GM18505 (cell line): ENCODE results near the gene CCDC78.
"Not testable (repeated sequence)": the region's sequence is repeated elsewhere in the genome, so short reads cannot be mapped to it uniquely, and the experiment has no call there.

ENCODE experiments used
- ATAC-seq: cut with Tn5 transposase; IDR thresholded peaks from one replicate; pipeline ENCODE4 v1.9.1; 2021; ENCODE audit not compliant: unreplicated experiment
- POLR2A ChIP-seq: IDR thresholded peaks from 4 replicates; pipeline ENCODE4 v1.6.1; 2011; ENCODE audit warnings: borderline replicate concordance; ENCODE audit not compliant: insufficient read depth, insufficient read length; ENCODE audit errors: extremely low read depth

CCDC78 gene

DNA sequence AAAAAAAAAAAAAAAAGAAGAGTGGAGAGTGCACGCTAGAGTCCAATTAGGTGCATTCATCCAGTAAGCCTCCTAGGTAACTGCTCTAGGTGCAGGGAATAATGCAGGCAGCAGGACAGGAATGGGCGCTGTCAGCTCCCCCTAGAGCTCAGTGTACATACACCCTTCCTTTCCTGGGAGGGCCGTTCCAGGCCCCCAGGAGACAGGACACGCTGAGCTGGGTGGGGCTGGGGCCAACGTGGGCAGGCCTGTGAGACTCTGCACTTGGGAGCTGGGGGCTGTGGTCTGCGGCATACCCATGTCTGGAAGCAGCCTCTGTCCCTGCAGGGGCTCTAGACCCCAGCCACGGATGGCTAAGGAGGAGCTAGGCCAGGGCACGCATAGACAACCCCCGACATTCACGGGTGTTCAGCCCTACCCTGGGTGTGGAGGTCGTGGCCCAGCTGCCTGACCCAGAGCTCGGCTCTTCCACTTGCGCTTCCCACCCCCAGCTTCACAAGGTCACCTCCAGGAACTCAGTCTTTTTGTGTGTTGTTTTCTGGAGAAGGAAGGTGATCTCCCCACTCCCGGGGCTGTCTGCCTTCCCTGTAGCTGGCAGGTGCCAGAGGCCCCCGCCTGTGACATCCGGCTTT, 6.3 kb downstream of the CCDC78 start:
- ATAC-seq = no peak
- TF ChIP-seq POLR2A = no peak

DNA sequence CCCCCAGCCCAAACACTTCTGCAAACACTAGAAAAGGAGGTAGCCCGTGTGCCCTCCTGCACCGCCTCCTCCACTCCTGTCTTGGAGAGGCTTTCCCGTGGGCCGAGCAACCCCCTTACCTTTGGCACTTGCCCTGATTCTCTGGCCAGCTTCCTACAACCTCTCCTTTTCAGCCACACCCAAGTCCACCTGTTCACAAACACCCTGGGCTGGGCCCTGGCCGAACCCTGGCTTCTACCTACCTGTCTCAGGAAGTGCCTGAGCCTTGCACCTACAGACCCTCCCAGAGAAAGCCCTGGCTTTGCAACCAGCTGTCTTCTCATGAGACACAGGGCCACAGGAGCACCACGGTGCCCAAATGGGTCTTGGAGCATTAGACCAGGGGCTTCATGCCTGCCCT, 7.3 kb downstream of the CCDC78 start:
- peak; percentile 11 for TF ChIP-seq POLR2A
- ATAC-seq = no peak

DNA sequence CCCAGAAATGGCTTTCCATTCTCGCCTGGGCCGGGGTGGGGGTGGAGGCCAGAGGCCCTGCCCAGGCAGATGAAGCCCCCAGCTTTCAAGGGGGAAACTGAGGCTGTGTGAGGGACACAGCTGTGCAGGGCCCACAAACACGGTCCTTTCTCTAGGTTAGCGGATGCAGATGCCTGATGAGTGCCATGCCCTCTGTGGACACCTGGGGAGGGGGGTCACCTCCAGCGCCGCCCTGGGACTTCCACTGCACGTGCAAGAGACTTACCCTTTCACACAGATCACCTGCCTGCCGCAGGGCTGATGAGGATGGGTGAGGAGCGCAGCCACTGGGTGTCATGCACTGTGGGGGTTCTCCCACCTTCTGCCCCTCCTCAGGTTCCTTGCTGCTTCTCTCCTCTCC, 7.9 kb downstream of the CCDC78 start:
- peak; percentile 17 for TF ChIP-seq POLR2A
- no peak for ATAC-seq

DNA sequence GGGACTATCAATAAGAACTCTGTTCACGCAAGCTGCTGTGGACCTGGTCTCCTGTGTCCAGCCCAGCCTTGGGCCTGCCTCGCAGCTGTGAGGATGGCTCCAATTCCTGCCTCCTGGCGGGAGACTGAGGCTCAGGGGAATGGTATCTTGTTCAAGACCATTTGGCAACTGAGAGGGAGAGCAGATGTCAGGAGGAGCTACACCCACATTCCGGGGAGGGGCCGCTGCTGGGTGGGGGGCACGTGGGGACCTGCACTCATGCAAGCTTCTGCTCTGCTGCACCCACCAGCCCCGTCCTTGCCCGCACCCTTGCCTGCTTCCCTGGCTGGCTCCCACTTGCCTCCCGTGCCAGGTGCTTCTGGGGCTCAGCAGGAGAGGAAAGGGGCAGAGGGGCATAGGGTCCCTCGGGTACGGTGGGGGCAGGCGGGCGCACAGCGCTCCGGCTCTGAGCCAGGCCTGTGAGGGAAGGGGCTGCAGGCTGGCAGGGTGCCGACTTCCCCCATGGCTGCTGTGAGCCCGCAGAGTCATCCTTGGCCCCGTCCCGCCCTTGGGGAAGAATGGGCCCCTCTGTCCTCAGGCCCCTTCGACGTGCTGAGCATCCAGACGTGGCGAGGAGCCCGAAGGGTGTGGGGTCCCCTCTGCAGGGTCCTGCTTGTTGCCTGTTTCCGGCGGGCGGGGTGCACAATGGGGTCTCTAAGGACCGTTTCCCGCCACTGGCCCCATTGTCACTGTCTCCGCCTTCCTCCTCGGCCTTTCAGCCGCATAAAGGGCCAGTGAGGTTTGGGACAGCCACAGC, 8.6 kb downstream of the CCDC78 start:
- no peak for TF ChIP-seq POLR2A
- ATAC-seq = no peak

DNA sequence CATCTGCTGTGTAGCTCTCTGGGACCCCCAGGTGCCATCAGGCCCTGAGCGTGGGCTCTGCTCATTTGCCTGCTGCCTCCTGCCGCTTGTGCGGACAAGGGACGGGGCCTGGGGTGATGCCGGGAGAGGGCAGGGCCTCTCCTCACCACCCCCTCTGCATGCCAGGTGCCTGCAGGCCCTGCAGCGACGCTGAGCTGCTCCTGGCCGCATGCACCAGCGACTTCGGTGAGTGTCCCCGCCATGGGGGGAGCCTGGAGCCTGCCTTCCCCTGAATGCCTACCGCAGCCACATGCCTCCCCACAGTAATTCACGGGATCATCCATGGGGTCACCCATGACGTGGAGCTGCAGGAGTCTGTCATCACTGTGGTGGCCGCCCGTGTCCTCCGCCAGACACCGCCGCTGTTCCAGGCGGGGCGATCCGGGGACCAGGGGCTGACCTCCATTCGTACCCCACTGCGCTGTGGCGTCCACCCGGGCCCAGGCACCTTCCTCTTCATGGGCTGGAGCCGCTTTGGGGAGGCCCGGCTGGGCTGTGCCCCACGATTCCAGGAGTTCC, 9.4 kb downstream of the CCDC78 start:
- no peak for TF ChIP-seq POLR2A
- no peak for ATAC-seq

DNA sequence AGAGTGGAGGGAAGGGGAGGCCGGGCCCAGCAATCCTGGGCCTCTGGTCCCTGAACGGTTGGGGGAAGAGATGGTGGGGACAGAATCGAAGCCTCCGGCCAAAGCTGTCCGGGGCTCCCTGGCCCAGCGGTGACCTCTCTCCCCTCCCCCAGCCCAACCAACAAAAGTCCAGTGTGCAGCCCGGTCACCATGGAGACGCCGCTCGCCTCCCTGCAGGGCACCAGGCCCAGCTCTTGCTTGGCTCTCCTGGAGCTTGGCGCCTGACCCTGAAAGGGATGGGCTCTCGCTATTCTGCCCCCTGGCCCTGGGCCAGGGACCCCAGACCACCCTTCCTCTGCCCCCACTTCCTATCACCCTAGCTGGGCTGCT, 10.1 kb downstream of the CCDC78 start:
- TF ChIP-seq POLR2A = no peak
- ATAC-seq = no peak

DNA sequence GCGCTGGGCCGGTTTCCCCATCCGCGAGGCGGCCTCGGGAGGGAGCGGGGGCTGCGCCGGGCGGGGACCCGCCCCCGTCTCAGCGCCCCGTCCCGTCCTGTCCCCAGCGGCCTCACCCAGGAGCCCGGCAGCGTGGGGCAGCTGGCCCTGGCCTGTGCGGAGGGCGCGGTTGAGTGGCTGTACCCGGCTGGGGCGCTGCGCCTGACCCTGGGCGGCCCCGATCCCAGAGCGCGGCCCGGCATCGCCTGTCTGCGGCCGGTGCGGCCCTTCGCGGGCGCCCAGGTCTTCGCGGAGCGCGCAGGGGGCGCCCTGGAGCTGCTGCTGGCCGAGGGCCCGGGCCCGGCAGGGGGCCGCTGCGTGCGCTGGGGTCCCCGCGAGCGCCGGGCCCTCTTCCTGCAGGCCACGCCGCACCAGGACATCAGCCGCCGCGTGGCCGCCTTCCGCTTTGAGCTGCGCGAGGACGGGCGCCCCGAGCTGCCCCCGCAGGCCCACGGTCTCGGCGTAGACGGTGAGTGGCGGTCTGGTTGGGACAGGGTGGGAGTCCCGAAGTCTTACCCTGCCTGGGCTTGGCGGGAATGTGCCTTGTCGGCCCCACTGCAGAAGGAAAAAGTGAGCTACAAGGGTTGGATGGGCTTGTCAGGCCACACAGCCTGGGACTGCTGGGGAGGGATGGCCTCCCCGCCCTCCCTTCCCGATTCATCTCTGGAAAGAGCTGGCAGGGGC, 10.6 kb downstream of the CCDC78 start:
- peak; percentile 16 for ATAC-seq
- TF ChIP-seq POLR2A = no peak

DNA sequence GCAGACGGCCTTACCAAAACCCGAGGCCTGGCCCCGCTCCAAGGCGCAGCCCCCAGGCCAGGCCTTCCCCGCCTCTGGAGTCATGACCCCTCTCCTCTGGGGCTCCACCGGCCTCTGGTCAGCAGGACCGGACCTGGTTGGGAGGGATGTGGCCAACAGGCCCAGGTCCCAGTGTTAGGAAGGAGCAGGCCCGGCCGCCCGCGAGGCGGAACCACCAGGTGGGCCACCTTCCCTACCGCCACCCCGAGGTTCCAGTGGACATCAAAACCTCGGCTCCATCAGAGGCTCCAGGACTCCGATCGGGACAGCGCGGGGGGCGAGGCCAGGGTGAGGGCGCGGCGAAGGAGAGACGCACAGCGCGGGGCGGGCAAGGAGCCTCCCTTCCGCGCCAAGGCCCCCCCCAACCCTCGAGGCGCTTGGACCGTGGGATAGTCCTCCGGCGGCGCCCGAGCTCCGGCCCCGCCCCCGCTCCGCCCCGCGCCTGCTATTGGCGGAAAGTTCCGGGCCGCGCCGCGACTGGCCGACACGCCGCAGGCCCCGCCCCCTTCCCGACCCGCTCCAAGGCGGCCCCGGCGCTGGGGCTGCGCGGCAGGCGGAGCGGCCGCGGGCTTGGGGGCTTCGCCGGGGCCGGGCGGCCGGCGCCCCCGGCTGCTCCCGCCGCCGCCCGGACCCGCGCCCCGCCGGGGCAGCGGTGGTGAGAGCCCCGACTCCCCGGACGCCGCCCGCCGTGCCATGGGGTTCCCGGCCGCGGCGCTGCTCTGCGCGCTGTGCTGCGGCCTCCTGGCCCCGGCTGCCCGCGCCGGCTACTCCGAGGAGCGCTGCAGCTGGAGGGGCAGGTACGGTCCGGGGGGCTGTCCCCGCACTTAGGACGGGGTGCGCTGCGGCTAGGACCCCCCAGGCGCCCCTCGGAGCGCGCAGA, 11.4 kb downstream of the CCDC78 start, which contains the start of gene METRN:
METRN (plus strand) TSS at position 561 of the 919 bp plus-strand sequence; CDS start at position 733, 172 bp downstream.
- ATAC-seq = peak; percentile 57
- TF ChIP-seq POLR2A = no peak

DNA sequence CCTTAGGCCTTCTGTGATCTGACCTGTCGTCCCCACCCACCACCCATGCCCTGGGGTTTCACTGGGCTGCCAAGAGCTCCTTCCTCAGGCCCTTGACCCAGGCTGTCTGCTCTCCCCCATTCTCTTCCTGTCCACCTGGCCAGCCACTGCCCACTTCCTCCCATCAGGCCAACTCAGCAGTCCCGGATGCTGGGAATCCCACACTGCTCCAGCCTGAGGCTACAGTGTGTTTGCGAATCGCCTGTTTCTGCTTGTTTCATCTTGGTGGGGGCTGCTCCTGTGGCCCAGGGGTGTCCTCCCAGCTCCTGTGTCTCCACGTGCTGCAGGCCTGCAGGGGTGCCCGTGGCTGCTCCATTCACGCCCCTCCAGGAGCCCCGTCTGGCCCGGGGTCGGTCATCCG, 12.2 kb downstream of the CCDC78 start:
- no peak for ATAC-seq
- TF ChIP-seq POLR2A = no peak

DNA sequence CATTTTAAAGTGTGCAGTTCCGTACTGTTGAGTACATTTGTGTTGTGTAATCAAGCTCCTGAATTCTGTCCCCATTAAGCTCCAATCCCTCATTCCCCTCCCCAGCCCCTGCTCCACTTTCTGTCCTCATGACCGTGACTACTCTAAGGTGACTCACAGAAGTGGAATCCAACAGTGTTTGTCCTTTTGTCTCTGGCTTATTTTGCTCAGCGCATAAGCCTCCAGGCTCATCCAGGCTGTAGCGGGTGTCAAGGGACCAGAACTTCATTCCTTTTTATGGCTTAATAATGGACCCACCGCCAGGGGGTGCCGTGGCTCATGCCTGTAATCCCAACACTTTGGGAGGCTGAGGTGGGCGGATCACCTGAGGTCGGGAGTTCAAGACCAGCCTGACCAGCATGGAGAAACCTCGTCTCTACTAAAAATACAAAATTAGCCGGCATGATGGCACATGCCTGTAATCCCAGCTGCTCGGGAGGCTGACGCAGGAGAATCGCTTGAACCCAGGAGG, 13.4 kb downstream of the CCDC78 start:
- not testable (repeated sequence) for ATAC-seq

DNA sequence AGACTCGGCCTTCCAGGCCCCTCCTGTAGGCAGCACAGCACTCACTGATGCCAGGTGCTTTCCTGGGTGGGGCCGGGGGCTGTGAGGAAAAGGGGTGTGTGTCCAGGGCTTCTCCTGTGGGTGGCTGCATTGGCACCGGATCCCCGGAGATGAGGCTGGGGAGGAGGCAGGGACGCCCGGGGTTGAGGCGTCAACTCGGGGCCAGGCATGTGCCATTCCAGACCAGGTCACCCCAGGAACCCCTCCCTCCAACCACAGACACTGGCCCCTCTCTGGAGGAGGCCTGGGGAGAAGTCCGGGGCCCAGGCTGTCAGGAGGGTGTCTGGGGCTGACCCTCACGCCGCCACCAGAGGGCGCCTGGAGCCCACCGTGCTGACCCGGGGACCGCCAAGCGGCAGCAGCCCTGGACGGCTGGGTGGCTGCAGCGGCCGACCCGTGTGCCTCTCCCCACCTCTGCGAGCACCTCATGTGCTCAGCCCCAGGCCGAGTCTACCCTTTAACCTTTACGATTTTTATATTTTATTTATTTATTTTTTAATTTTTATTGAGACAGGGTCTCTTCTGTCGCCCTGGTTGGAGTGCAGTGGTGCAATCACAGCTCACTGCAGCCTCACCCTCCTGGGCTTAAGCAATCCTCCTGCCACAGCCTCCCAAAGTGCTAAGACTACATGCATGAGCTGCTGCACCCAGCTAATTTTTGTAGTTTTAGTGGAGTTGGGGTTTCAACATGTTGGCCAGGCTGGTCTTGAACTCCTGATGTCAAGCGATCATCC, 14.5 kb downstream of the CCDC78 start:
- ATAC-seq = no peak
- TF ChIP-seq POLR2A = no peak

DNA sequence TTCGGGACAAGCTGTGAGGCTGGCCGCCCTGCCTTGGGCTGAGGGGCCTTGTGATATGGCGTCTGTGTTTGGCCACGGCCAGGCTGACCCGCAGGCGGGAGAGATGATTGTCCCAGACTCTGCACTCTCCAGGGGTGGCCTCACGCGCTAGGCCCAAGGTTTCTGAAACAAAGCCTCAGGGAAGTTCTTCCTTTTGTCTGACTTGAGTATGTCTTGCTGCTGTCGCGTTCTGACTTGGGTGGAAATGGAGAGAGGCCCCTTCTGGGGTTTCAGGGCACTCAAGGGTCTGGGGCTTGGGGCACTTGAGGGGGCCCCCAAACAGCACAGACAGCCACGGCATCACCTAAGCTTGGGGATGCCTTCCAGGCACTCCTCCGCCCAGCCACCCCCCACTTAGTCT, 15.2 kb downstream of the CCDC78 start:
- ATAC-seq = no peak
- TF ChIP-seq POLR2A = no peak
